HG03432 (cell line): ENCODE measurements around the gene BNIP3.
A peak's percentile ranks its signal among the peaks of the same experiment; 100 is the strongest.
"Not testable (repeated sequence)": the region's sequence is repeated elsewhere in the genome, so short reads cannot be mapped to it uniquely, and the experiment has no call there.

Experiments used
- ATAC-seq: cut with Tn5 transposase; IDR thresholded peaks from one replicate; pipeline ENCODE4 v1.9.1; 2021; ENCODE audit warnings: mild to moderate bottlenecking, moderate library complexity; ENCODE audit not compliant: unreplicated experiment

BNIP3 gene

GRCh38 chr10:131930586-131931330, 51.0 kb downstream of the BNIP3 start:
- no peak for ATAC-seq

GRCh38 chr10:131930150-131930549, 51.6 kb downstream of the BNIP3 start:
- ATAC-seq = no peak

GRCh38 chr10:131929122-131929845, 52.4 kb downstream of the BNIP3 start:
- ATAC-seq = no peak

GRCh38 chr10:131928248-131929095, 53.3 kb downstream of the BNIP3 start:
- ATAC-seq = peak; percentile 96

GRCh38 chr10:131926743-131927595, 54.8 kb downstream of the BNIP3 start:
- ATAC-seq = no peak

- ATAC-seq = no peak
These were observed 55.5 kb downstream of the BNIP3 start for GRCh38 chr10:131926253-131926652.

GRCh38 chr10:131925716-131926115, 56.0 kb downstream of the BNIP3 start:
- ATAC-seq = no peak

GRCh38 chr10:131925011-131925649, 56.6 kb downstream of the BNIP3 start:
- no peak for ATAC-seq

- ATAC-seq = no peak
These were observed 58.5 kb downstream of the BNIP3 start for GRCh38 chr10:131923038-131923756.

GRCh38 chr10:131921184-131921583, 60.5 kb downstream of the BNIP3 start:
- ATAC-seq = peak; percentile 90

GRCh38 chr10:131920693-131921092, 61.0 kb downstream of the BNIP3 start:
- no peak for ATAC-seq

GRCh38 chr10:131920151-131920550, 61.6 kb downstream of the BNIP3 start:
- no peak for ATAC-seq

GRCh38 chr10:131919461-131919860, 62.3 kb downstream of the BNIP3 start:
- not testable (repeated sequence) for ATAC-seq
